PC-3 (cell line): ENCODE measurements around the gene RILPL2. TPM values are rescaled to one million over a fixed set of nuclear protein-coding genes. Genes with fewer than 3 reads are reported as not detected.

Experiments used
- ATAC-seq: fragments of 200-7000 bp; cut with Tn5 transposase; 2 replicates; pipeline ENCODE4 v1.9.1; 2020; ENCODE audit warnings: mild to moderate bottlenecking, moderate library complexity
- BruUV-seq: library from RNA; stranded (reverse); fragments of 400-500 nt; replicated peaks from 2 replicates; lab custom pipeline; 2021; lab: Mats Ljungman, UMichigan
- CTCF ChIA-PET: fragments of 300-600 bp; sonication (Branson Sonifier 250); formaldehyde crosslinking; loops from one replicate; lab custom pipeline; 2022; ENCODE audit warnings: antibody characterized with exemption; lab: Charles Lee
- POLR2A ChIA-PET: fragments of 300-600 bp; sonication (Branson Sonifier 250); formaldehyde crosslinking; loops from one replicate; lab custom pipeline; 2022; ENCODE audit warnings: antibody characterized with exemption; ENCODE audit not compliant: unreplicated experiment; lab: Charles Lee
- DNase-seq: peaks from one replicate; pipeline ENCODE4 v3.0.0-alpha.2; 2015
- H2AFZ ChIP-seq: fragments of 300-600 bp; sonication (generic); 2 replicates; pipeline ENCODE4 v1.6.0; 2016; ENCODE audit warnings: antibody characterized with exemption, low read length
- H3F3A ChIP-seq: fragments of 300-600 bp; sonication (generic); one replicate; pipeline ENCODE4 v1.6.0; 2017; ENCODE audit warnings: antibody characterized with exemption, low read length, control low read depth, mild to moderate bottlenecking; ENCODE audit not compliant: unreplicated experiment
- H3K27ac ChIP-seq: fragments of 300-600 bp; sonication (generic); 2 replicates; pipeline ENCODE4 v1.5.1; 2016; ENCODE audit warnings: mild to moderate bottlenecking, low read length
- H3K27me3 ChIP-seq: fragments of 300-600 bp; sonication (generic); 2 replicates; pipeline ENCODE4 v1.6.1; 2016; ENCODE audit warnings: low read length, mixed read lengths
- H3K36me3 ChIP-seq: fragments of 300-600 bp; sonication (generic); 2 replicates; pipeline ENCODE4 v1.6.1; 2016; ENCODE audit warnings: low read depth, mixed run types, low read length, mixed read lengths
- H3K4me1 ChIP-seq: fragments of 300-600 bp; sonication (generic); 2 replicates; pipeline ENCODE4 v1.5.1; 2016; ENCODE audit warnings: low read length; ENCODE audit not compliant: insufficient read depth
- H3K4me2 ChIP-seq: fragments of 300-600 bp; sonication (generic); 2 replicates; pipeline ENCODE4 v1.6.0; 2016; ENCODE audit warnings: low read length
- H3K4me3 ChIP-seq: fragments of 300-600 bp; sonication (generic); 2 replicates; pipeline ENCODE4 v1.5.1; 2016; ENCODE audit warnings: mild to moderate bottlenecking, low read length, mixed read lengths
- H3K79me2 ChIP-seq: fragments of 300-600 bp; sonication (generic); 2 replicates; pipeline ENCODE4 v1.6.1; 2017; ENCODE audit warnings: low read length, mixed read lengths
- H3K9ac ChIP-seq: fragments of 300-600 bp; sonication (generic); 2 replicates; pipeline ENCODE4 v1.6.0; 2016; ENCODE audit warnings: mild to moderate bottlenecking, low read length
- H3K9me2 ChIP-seq: fragments of 300-600 bp; sonication (generic); replicated peaks from 2 replicates; pipeline ENCODE4 v1.6.1; 2016; ENCODE audit warnings: mixed run types, low read length, mixed read lengths
- H3K9me3 ChIP-seq: fragments of 300-600 bp; sonication (generic); 2 replicates; pipeline ENCODE4 v1.6.1; 2016; ENCODE audit warnings: low read length, mixed read lengths
- H4K20me1 ChIP-seq: fragments of 300-600 bp; sonication (generic); 2 replicates; pipeline ENCODE4 v1.6.1; 2016; ENCODE audit warnings: low read length, mixed read lengths
- EZH2 ChIP-seq: fragments of 300-600 bp; sonication (generic); IDR thresholded peaks from one replicate; pipeline ENCODE4 v1.6.1; 2017; ENCODE audit warnings: antibody characterized with exemption, mild to moderate bottlenecking, low read length; ENCODE audit not compliant: unreplicated experiment
- EZH2phosphoT487 ChIP-seq: fragments of 300-600 bp; sonication (generic); IDR thresholded peaks from 2 replicates; pipeline ENCODE4 v1.6.1; 2018; ENCODE audit warnings: mild to moderate bottlenecking, antibody characterized with exemption, low read length, borderline replicate concordance
- intact Hi-C: fragments of 100-400 bp; cut with micrococcal nuclease; formaldehyde crosslinking; loops from 2 replicates; pipeline ENCODE4 v1.9.0; 2023
- total RNA-seq: library from RNA; depleted of rRNA; stranded (reverse); fragments of >200 nt; gene quantifications from 2 replicates; pipeline ENCODE4 v1.2.3, GENCODE V29; 2014
- TF ChIP-seq, protein P1 (sequence below): fragments of 300-600 bp; sonication (generic); conservative IDR thresholded peaks from 2 replicates; pipeline ENCODE4 v1.5.1; 2017; ENCODE audit warnings: antibody characterized with exemption, low read depth, mild to moderate bottlenecking, low read length

Gene RILPL2
- total RNA-seq, 1 experiment from 2014 or later, result 2.2 TPM

DNA sequence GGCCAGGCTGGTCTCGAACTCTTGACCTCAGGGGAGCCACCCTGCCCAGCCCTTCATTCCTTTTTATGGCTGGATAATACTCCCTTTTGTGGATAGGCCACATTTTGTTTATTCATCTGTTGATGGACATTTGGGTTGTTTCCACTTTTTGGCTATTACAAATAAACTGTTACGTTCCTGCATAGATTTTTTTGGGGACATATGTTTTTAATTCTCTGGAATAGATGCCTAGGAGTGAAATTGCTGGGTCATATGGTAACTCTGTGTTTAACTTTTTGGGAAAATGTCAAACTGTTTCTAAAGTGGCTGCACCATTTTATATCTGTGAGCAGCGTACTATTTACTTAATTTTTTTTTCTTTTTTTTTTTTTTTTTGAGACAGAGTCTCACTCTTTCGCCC, 42.7 kb downstream of the RILPL2 start:
- DNase-seq, result no peak
- TF ChIP-seq, protein P1, sequence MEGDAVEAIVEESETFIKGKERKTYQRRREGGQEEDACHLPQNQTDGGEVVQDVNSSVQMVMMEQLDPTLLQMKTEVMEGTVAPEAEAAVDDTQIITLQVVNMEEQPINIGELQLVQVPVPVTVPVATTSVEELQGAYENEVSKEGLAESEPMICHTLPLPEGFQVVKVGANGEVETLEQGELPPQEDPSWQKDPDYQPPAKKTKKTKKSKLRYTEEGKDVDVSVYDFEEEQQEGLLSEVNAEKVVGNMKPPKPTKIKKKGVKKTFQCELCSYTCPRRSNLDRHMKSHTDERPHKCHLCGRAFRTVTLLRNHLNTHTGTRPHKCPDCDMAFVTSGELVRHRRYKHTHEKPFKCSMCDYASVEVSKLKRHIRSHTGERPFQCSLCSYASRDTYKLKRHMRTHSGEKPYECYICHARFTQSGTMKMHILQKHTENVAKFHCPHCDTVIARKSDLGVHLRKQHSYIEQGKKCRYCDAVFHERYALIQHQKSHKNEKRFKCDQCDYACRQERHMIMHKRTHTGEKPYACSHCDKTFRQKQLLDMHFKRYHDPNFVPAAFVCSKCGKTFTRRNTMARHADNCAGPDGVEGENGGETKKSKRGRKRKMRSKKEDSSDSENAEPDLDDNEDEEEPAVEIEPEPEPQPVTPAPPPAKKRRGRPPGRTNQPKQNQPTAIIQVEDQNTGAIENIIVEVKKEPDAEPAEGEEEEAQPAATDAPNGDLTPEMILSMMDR, result no peak
- TF ChIP-seq EZH2 (no peak), EZH2phosphoT487 (no peak)

DNA sequence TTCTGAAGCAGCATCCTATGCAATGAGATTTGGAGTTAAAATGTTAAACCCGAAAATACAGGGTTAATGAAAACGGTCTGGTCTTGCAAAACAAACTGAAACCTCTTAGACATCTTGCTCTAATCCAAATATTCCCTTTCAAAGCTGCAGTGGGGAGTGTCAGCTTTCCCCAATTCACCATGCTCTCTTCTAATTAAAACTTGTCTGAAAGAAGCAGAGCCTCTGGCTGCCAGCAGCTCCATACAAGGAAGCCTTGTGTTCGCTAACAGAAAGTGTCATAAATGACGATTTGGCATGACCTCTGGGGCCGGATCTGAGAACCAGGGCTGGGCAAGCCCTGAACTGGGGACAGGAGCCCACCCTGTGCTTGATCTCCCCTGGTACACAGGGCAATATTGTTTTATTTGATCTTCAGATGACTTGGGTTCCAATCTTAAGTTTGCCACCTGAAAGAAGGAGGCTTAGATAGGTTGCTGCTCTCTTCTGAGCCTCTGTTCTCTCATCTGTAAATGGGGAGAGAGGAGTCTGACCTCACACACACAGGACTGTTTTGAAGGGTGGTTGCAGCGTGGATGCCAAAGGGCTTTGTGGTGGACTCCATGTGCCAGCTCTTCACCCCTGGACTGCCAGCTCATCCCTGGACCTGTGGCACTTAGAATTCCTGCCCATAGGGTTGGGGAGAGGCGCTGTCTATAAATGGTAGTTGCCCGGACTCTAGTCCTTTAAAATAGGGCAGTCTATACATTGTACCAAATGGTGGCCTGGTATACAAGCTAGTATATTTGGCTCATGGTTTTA, 44.7 kb downstream of the RILPL2 start:
- no peak for TF ChIP-seq EZH2phosphoT487
- TF ChIP-seq, protein P1, result no peak
- no peak for TF ChIP-seq EZH2
- no peak for DNase-seq
- Histone ChIP-seq H3K9me2 (no peaks in the 10 kb centered on the region), H3K4me1 (peaks cover 18% of the 10 kb centered on the region), H3K4me3 (no peak overlapping the region), H2AFZ (no peak overlapping the region), H3F3A (no peaks in the 10 kb centered on the region), H4K20me1 (no peaks in the 10 kb centered on the region), H3K4me2 (no peak overlapping the region), H3K9me3 (no peaks in the 10 kb centered on the region), H3K36me3 (peaks cover 40% of the 10 kb centered on the region), H3K27ac (no peak overlapping the region), H3K27me3 (no peaks in the 10 kb centered on the region), H3K79me2 (peaks cover 65% of the 10 kb centered on the region), H3K9ac (no peak overlapping the region)
- intact Hi-C loops, result no loop called here
- CTCF ChIA-PET, result no interaction called here
- no peak for ATAC-seq
- no TSS peak for BruUV-seq
- POLR2A ChIA-PET, result no interaction called here

More for the DNA sequence above, 42.7 kb downstream of the RILPL2 start:
- Histone ChIP-seq H3K9me3 (no peaks in the 10 kb centered on the region), H3K4me2 (no peak overlapping the region), H2AFZ (no peak overlapping the region), H3K36me3 (peaks cover 53% of the 10 kb centered on the region), H3K9me2 (no peaks in the 10 kb centered on the region), H4K20me1 (peaks cover 5% of the 10 kb centered on the region; the same call in 1 of the 2 replicates), H3K27ac (no peak overlapping the region), H3F3A (no peaks in the 10 kb centered on the region), H3K9ac (no peak overlapping the region), H3K4me3 (no peak overlapping the region), H3K79me2 (peaks cover 68% of the 10 kb centered on the region), H3K4me1 (peaks cover 9% of the 10 kb centered on the region), H3K27me3 (no peaks in the 10 kb centered on the region)
- POLR2A ChIA-PET, result no interaction called here
- no TSS peak for BruUV-seq
- intact Hi-C loops, result no loop called here
- CTCF ChIA-PET, result no interaction called here
- no peak for ATAC-seq
